HG02870 (cell line): ENCODE measurements around the gene RFFL.
"Not testable (repeated sequence)": the region's sequence is repeated elsewhere in the genome, so short reads cannot be mapped to it uniquely, and the experiment has no call there.

Experiments
- ATAC-seq: cut with Tn5 transposase; IDR thresholded peaks from one replicate; pipeline ENCODE4 v1.9.1; 2021; ENCODE audit warnings: mild to moderate bottlenecking, moderate library complexity; ENCODE audit not compliant: unreplicated experiment

The RFFL gene

GRCh38 chr17:35006961-35007360, 56.5 kb downstream of the RFFL start:
- ATAC-seq = no peak

GRCh38 chr17:35006345-35006744, 57.2 kb downstream of the RFFL start:
- no peak for ATAC-seq

DNA sequence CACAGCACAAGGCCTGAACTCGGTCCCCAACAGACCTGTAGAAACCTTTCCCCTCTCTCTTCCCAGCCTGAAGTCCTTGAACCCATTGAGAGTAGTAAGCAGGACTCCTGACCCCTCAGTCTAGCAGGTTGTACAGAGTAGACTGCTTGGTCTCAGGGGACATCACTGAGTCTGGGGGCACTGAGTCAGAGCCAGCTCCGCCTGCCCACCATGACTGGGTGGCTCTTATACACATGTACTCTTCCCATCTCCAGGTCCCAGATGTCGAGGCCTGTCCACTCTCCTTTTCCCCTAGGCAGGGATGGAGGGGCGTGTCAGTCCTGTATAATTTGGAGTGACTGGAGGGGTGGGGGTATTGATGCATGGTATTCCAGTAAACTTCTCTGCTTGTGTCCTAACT, 59.7 kb downstream of the RFFL start:
- ATAC-seq = no peak

DNA sequence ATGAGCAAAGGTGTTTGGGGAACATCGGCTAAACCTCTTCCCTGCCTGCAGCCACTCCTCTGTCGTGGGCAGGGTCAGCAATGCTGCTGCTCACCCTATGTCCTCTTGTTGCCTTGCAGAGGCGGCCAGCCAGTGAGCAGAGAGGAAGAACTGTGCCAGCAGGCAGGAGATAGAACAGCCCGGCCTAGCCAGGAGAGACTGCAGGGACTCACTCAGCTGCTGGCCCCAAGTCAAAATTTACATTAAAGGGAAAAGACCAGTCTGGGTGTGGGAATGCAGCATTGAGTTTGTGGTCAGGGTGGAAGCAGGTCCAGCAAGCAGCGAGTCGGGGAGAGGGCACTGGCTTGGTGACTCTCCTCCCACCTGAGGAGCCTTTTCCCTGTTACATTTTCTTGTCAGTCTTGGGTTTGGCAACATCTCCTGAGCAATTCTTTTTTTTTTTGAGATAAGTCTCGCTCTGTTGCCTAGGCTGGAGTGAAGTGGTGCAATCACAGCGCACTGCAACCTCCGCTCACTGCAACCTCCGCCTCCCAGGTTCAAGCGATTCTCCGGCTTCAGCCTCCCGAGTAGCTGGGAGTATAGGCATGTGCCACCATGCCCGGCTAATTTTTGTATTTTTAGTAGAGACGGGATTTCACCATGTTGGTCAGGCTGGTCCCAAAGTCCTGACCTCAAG, 60.5 kb downstream of the RFFL start:
- no peak for ATAC-seq

DNA sequence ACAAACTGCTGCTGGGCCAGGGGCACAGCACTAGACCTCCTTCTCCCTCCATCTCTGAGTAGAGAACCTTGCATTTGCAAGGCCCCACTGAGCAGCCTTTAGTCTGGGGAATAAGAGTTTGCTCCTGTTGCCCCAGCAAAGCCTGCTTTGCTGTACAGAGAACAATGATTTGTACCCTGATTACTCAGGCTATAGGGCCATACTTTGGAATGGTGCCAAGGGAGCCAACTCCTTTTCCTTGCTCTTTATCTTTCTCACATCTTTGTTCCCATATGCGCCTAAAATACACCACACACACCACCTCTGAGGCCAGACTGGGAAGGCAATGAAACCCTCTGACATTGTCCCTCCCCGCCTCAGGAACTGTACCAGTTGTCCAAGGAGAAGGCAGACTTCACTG, 62.0 kb downstream of the RFFL start:
- no peak for ATAC-seq

DNA sequence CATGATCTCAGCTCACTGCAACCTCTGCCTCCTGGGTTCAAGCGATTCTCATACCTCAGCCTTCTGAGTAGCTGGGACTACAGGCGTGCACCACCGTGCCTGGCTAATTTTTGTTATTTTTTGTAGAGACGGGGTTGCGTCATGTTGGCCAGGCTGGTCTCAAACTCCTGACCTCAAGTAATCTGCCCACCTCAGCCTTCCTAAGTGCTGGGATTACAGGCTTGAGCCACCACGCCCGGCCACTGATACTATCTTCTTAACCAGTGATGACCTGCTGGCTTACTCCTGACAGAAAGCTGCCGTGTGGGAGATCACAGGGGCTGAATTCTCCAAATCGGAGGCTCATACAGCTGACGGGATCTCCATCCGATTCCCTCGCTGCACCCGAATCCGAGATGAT, 62.5 kb downstream of the RFFL start:
- not testable (repeated sequence) for ATAC-seq

DNA sequence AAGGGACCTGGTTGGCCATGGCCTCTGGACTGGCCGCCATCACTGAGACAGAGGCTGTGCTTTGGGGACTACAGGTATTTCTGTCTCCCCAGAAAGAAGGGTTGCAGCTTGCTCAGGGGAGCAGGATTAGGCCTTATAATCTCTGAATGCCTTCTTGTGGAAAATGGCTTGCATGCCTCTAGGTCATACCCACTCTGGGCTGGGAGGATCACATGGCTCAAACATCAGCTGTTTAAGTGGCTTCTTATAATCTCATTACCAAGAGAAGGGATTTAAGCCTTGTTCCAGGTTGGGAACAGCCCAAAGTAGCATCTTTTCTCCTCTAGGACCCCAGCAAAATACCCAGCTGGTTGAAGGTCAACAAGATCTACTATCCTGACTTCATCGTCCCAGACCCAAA, 64.1 kb downstream of the RFFL start:
- no peak for ATAC-seq

DNA sequence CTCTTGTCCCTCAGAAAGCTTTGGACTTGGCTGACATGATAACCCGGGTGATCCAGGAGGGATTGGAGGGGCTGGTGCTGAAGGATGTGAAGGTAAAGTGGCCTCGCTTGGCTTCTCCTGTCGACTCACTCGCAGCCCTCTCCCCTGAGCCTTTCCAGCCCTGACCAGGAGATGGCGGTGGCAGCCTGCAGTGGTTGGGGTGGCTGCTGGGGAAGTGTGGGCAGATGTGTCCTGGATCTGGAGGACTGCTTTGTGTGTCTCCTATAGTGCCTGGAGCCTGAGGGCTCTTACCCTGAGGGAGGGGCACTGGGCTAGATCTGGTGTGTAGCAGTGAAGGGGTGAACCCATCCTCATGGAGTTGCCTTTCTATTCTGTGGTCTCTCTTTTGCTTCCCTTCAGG, 65.3 kb downstream of the RFFL start:
- no peak for ATAC-seq

GRCh38 chr17:34997355-34997862, 66.1 kb downstream of the RFFL start:
- ATAC-seq = no peak

GRCh38 chr17:34996422-34997285, 66.9 kb downstream of the RFFL start:
- no peak for ATAC-seq

DNA sequence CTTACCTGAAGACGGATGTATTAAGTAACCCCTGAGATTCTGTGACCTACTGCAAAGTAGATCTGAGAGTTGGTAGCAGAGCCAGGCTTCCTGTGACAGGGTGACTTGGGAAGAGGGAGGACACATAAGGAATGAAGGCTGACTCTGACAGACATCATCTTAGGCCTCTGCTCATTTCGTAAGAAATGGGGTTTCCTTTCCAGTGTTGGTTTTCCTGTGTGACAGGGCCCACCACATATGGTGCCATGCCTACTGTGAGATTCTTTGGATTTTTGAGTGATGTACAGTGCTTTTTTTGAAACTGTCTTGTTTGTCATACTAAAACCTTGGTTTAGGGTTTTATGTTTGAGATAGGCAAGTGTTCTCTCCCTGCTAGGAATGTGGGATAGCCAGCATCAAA, 70.5 kb downstream of the RFFL start:
- ATAC-seq = no peak

- no peak for ATAC-seq
Observed at GRCh38 chr17:34991606-34992005, 71.9 kb downstream of the RFFL start.

DNA sequence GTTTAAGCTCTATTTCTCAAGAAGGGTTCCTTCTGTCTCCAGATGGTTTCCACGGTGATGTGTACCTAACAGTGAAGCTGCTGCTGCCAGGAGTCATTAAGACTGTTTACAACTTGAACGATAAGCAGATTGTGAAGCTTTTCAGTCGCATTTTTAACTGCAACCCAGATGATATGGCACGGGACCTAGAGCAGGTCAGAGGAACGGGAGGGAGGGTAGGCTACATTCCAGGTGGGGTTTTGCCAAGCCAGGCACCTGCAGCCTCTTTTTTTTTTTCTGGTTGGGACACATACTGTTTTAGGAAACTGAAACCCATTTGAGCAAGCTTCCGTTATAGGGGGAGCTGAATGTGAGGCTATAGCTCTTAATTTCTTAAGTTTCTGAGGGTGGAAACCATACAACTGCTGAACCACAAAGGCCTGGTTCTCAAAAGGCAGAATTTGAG, 72.6 kb downstream of the RFFL start:
- no peak for ATAC-seq

GRCh38 chr17:34989473-34989872, 74.0 kb downstream of the RFFL start:
- no peak for ATAC-seq

DNA sequence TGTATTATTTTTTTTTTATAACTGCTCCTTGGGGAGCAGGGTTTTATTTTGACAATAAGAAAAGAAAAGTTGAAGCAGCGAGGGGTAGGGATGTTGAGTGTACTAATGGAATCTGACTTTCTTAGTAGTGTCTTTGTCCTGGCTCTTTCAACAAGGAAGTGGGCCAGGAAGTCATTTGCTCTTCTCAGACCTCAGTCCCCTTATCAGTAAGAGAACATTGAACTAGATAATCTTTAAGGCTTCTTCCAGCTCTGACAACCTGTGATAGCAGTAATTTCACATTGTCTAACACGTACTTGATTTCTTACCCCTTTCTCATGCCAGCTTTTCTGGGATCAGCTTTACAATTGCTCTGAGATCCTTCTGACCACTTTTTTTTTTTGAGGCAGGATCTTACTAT, 74.9 kb downstream of the RFFL start:
- no peak for ATAC-seq

DNA sequence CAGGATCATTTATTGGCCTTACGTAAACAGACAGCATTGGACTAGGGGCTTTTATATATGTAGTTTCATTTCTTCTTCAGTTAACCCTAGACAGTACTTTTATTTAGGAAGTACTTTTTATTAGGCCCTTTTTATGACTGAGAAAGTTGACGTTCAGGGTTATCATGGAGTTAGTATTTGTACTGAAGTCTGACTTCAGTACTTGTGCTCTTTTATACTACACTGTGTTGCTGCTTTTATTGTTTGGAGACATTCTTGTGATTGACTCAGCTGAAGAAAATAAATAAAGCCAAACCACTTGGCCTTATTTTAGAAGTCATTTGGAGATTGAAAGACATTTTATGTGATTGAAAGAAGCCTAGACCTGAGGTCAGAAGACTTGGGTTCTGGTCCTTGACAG, 76.3 kb downstream of the RFFL start:
- no peak for ATAC-seq

GRCh38 chr17:34981538-34982241, 81.8 kb downstream of the RFFL start:
- ATAC-seq = no peak

- ATAC-seq = peak; percentile 78
Observed at GRCh38 chr17:34980681-34981537, 82.6 kb downstream of the RFFL start.

GRCh38 chr17:34980353-34980680, 83.2 kb downstream of the RFFL start, which contains the start of gene LIG3:
LIG3 (plus strand) TSS chr17:34980512; CDS start chr17:34983006, 2,494 bp downstream.
- peak; percentile 73 for ATAC-seq

DNA sequence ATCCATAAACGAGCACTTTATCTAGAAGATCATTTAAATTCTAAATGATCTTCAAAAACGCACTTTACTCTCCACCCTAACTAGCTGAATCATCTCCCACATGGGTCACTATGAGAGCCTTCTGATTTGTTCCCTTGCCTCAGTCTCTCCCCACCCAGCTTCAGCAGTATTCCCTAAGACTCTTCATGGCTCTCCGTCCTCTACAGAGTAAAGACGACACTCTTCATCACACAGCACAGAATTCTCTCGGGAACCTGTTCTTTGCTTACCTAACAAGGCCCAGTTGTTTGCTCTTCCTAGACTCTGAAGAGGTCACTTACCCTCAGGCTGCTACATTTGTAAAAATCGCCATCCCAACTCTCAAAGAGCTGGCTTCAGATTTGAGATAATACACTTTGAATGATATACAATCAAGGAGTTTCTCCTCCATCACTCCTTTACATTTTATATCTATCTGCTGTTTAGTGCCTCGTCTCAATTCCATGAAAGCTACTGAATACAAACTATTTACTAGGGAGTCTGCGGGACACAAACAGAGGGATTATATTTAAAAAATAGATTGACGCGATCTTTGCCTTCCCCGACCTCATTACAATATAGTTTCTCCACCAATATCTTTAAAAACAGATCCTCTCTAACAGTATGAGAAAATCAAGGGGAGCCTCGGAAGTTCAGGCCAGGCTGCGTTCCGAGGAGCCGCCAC, 83.7 kb downstream of the RFFL start:
- no peak for ATAC-seq
